ENCODE results near the gene FH. TPM values are rescaled to one million over a fixed set of nuclear protein-coding genes. Genes with fewer than 3 reads are reported as not detected.

The FH gene
- total and polyA plus RNA-seq, 2 of the 13 experiments (the other 11 are each of a cell fraction or from before 2014, with no cell fraction given) = 39.2 to 152 TPM

DNA sequence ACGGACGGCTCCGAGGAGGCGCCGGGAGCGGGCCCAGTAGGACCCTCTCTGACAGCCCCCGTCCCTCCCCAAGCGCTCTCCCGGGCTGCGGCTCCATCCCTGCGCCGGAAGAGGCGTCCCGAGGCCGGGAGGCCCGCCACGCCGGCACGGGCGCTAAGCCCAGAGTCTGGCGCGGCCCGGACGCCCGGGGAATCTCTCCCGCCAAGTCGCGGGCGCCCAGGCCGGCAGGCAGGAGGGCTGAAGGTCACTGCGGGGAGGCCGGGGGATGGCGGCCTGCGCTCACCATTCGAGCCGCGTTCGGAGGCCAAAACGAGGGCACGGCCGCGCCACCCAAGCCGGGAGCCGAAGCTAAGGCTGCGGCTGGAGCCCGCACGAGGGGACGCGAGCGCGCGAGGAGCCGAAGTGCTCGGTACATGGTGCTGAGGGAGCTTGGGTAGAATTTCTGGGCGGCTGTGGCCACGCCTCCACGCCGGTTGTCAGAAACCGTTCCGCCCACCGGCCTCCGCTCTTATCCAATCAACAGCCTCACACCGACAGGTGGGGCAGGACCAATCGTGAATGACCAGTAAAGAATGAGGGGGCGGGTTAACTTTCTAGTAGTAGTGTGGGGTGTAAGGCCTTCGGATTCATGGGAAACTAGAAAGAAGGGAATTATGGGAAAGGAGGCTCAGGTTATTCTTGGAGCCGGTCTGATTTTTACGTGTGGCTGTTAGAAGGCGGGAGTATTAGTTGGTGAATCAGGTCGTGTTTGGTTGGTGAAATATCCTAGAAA is at the start of gene FH (continued):
- TF ChIP-seq SOX13 (IDR thresholded peaks at IDR 0.05) (no peak), SOX13 (CRISPR knock-in tag; conservative IDR thresholded peaks at IDR 0.05 in 1 of 2, IDR thresholded peaks at IDR 0.05 in 1 of 2) (peak in 1 of 2 experiments; percentile 8; a peak in 1 of 4 replicates), MTF1 (CRISPR knock-in tag; IDR thresholded peaks at IDR 0.05) (no peak; the same call in 1 of the 2 replicates), GZF1 (CRISPR knock-in tag; IDR thresholded peaks at IDR 0.05) (no peak), AHR (CRISPR knock-in tag; IDR thresholded peaks at IDR 0.05) (0 out of 2 replicates have a peak, but pooled peaks have one; percentile 30), MTF2 (CRISPR knock-in tag; IDR thresholded peaks at IDR 0.05; ENCODE audit: borderline replicate concordance) (0 out of 2 replicates have a peak, but pooled peaks have one; percentile 44), ZNF891 (CRISPR knock-in tag; IDR thresholded peaks at IDR 0.05) (peak; percentile 76; the same call in 1 of the 2 replicates), ZNF670 (CRISPR knock-in tag; IDR thresholded peaks at IDR 0.05; ENCODE audit: borderline replicate concordance) (no peak), MXI1 (IDR thresholded peaks at IDR 0.05; ENCODE audit: borderline replicate concordance, low read depth, low read length) (peak; percentile 79; the same call in 2 of the 3 replicates), ZFYVE20 (CRISPR knock-in tag; IDR thresholded peaks at IDR 0.05; ENCODE audit: borderline replicate concordance, low read depth) (0 out of 2 replicates have a peak, but pooled peaks have one; percentile 55), HNRNPH1 (optimal IDR thresholded peaks at IDR 0.05; ENCODE audit: low read depth, low read length) (no peak), HNF4G (IDR thresholded peaks at IDR 0.05; ENCODE audit: borderline replicate concordance, low read depth, low read length) (no peak), HNF4G (CRISPR knock-in tag; IDR thresholded peaks at IDR 0.05; ENCODE audit: borderline replicate concordance, low read depth) (no peak), REPIN1 (CRISPR knock-in tag; IDR thresholded peaks at IDR 0.05; ENCODE audit: borderline replicate concordance, low read depth) (no peak; the same call in 1 of the 2 replicates), ZNF652 (CRISPR knock-in tag; IDR thresholded peaks at IDR 0.05; ENCODE audit: borderline replicate concordance, low read depth) (no peak)
- TF ChIP-seq, protein P1, sequence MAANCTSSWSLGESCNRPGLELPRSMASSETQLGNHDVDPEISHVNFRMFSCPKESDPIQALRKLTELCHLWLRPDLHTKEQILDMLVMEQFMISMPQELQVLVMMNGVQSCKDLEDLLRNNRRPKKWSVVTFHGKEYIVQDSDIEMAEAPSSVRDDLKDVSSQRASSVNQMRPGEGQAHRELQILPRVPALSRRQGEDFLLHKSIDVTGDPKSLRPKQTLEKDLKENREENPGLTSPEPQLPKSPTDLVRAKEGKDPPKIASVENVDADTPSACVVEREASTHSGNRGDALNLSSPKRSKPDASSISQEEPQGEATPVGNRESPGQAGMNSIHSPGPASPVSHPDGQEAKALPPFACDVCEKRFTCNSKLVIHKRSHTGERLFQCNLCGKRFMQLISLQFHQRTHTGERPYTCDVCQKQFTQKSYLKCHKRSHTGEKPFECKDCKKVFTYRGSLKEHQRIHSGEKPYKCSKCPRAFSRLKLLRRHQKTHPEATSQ (CRISPR knock-in tag; IDR thresholded peaks at IDR 0.05; ENCODE audit: borderline replicate concordance) = no peak
- TF ChIP-seq, protein P2, sequence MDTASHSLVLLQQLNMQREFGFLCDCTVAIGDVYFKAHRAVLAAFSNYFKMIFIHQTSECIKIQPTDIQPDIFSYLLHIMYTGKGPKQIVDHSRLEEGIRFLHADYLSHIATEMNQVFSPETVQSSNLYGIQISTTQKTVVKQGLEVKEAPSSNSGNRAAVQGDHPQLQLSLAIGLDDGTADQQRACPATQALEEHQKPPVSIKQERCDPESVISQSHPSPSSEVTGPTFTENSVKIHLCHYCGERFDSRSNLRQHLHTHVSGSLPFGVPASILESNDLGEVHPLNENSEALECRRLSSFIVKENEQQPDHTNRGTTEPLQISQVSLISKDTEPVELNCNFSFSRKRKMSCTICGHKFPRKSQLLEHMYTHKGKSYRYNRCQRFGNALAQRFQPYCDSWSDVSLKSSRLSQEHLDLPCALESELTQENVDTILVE (CRISPR knock-in tag; IDR thresholded peaks at IDR 0.05) = 0 out of 2 replicates have a peak, but pooled peaks have one; percentile 21
- TF ChIP-seq, protein P3, sequence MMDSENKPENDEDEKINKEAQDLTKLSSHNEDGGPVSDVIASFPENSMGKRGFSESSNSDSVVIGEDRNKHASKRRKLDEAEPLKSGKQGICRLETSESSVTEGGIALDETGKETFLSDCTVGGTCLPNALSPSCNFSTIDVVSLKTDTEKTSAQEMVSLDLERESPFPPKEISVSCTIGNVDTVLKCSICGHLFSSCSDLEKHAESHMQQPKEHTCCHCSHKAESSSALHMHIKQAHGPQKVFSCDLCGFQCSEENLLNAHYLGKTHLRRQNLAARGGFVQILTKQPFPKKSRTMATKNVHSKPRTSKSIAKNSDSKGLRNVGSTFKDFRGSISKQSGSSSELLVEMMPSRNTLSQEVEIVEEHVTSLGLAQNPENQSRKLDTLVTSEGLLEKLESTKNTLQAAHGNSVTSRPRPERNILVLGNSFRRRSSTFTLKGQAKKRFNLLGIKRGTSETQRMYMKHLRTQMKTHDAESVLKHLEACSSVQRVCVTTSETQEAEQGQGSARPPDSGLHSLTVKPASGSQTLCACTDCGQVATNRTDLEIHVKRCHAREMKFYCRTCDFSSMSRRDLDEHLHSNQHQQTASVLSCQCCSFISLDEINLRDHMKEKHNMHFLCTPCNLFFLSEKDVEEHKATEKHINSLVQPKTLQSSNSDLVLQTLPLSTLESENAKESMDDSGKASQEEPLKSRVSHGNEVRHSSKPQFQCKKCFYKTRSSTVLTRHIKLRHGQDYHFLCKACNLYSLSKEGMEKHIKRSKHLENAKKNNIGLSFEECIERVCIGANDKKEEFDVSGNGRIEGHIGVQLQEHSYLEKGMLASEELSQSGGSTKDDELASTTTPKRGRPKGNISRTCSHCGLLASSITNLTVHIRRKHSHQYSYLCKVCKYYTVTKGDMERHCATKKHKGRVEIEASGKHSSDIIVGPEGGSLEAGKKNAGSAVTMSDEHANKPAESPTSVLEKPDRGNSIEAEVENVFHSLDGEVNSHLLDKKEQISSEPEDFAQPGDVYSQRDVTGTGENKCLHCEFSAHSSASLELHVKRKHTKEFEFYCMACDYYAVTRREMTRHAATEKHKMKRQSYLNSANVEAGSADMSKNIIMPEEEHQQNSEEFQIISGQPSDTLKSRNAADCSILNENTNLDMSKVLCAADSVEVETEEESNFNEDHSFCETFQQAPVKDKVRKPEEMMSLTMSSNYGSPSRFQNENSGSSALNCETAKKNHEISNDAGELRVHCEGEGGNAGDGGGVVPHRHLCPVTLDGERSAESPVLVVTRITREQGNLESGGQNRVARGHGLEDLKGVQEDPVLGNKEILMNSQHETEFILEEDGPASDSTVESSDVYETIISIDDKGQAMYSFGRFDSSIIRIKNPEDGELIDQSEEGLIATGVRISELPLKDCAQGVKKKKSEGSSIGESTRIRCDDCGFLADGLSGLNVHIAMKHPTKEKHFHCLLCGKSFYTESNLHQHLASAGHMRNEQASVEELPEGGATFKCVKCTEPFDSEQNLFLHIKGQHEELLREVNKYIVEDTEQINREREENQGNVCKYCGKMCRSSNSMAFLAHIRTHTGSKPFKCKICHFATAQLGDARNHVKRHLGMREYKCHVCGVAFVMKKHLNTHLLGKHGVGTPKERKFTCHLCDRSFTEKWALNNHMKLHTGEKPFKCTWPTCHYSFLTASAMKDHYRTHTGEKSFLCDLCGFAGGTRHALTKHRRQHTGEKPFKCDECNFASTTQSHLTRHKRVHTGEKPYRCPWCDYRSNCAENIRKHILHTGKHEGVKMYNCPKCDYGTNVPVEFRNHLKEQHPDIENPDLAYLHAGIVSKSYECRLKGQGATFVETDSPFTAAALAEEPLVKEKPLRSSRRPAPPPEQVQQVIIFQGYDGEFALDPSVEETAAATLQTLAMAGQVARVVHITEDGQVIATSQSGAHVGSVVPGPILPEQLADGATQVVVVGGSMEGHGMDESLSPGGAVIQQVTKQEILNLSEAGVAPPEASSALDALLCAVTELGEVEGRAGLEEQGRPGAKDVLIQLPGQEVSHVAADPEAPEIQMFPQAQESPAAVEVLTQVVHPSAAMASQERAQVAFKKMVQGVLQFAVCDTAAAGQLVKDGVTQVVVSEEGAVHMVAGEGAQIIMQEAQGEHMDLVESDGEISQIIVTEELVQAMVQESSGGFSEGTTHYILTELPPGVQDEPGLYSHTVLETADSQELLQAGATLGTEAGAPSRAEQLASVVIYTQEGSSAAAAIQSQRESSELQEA (CRISPR knock-in tag; IDR thresholded peaks at IDR 0.05; ENCODE audit: not compliant biosample characterization) = peak; percentile 54
